ENCODE measurements around the gene NHERF1. TPM values are rescaled to one million over a fixed set of nuclear protein-coding genes. Genes with fewer than 3 reads are reported as not detected.

The NHERF1 gene
- total RNA-seq, 2 experiments from 2014 or later: 254 to 281 TPM

- Mint-ChIP-seq H3K36me3 (ENCODE audit: low read depth) (peaks cover 17% of the 10 kb centered on the region), H3K4me3 (no peak overlapping the region), H3K27me3 (no peaks in the 10 kb centered on the region), H3K9me3 (no peaks in the 10 kb centered on the region), H3K4me1 (peaks cover 6% of the 10 kb centered on the region), H3K27ac (no peak overlapping the region)
- no peak for DNase-seq
- ChIA-PET CTCF (interaction anchor here (0.6 kb wide), 1 partner anchor 265 kb away, joined by 3 read pairs; no protein-coding TSS in a partner anchor), POLR2A (no interaction called here)
Observed at GRCh38 chr17:74800531-74800930, 52.1 kb downstream of the NHERF1 start.

GRCh38 chr17:74801896-74802295, 53.5 kb downstream of the NHERF1 start:
- H3K27ac Mint-ChIP-seq: no peak overlapping the region
- no peaks in the 10 kb centered on the region for H3K27me3 Mint-ChIP-seq
- no peak overlapping the region for H3K4me3 Mint-ChIP-seq
- H3K4me1 Mint-ChIP-seq: peaks cover 2% of the 10 kb centered on the region
- ChIA-PET CTCF (interaction anchor here (0.5 to 0.7 kb wide), 2 partner anchors 64 to 167 kb away, joined by 3 read pairs; no protein-coding TSS in a partner anchor), POLR2A (no interaction called here)
- no peaks in the 10 kb centered on the region for H3K9me3 Mint-ChIP-seq
- H3K36me3 Mint-ChIP-seq (ENCODE audit: low read depth): peaks cover 10% of the 10 kb centered on the region
- no peak for DNase-seq

GRCh38 chr17:74803388-74803930, 55.0 kb downstream of the NHERF1 start:
- H3K27me3 Mint-ChIP-seq: no peaks in the 10 kb centered on the region
- no peaks in the 10 kb centered on the region for H3K9me3 Mint-ChIP-seq
- H3K4me1 Mint-ChIP-seq: no peaks in the 10 kb centered on the region

GRCh38 chr17:74803971-74804370, 55.5 kb downstream of the NHERF1 start:
- H3K36me3 Mint-ChIP-seq (ENCODE audit: low read depth): peaks cover 8% of the 10 kb centered on the region
- ChIA-PET POLR2A (no interaction called here), CTCF (no interaction called here)
- H3K4me3 Mint-ChIP-seq: no peak overlapping the region
- H3K9me3 Mint-ChIP-seq: no peaks in the 10 kb centered on the region
- no peak overlapping the region for H3K27ac Mint-ChIP-seq
- DNase-seq: no peak
- H3K27me3 Mint-ChIP-seq: no peaks in the 10 kb centered on the region
- H3K4me1 Mint-ChIP-seq: no peaks in the 10 kb centered on the region

More at GRCh38 chr17:74803388-74803930, 55.0 kb downstream of the NHERF1 start:
- POLR2A ChIA-PET: no interaction called here
- H3K27ac Mint-ChIP-seq: no peak overlapping the region
- CTCF ChIA-PET: no interaction called here
- no peak for DNase-seq
- peaks cover 8% of the 10 kb centered on the region for H3K36me3 Mint-ChIP-seq (ENCODE audit: low read depth)
- no peak overlapping the region for H3K4me3 Mint-ChIP-seq

- Mint-ChIP-seq H3K27me3 (no peaks in the 10 kb centered on the region), H3K9me3 (no peaks in the 10 kb centered on the region), H3K4me3 (no peak overlapping the region), H3K4me1 (no peaks in the 10 kb centered on the region), H3K36me3 (ENCODE audit: low read depth) (peaks cover 8% of the 10 kb centered on the region), H3K27ac (no peak overlapping the region)
- CTCF ChIA-PET: no interaction called here
- POLR2A ChIA-PET: no interaction called here
- DNase-seq: no peak
Observed at GRCh38 chr17:74804683-74805082, 56.3 kb downstream of the NHERF1 start.

GRCh38 chr17:74805591-74805991, 57.2 kb downstream of the NHERF1 start:
- POLR2A ChIA-PET: no interaction called here

GRCh38 chr17:74806334-74806733, 57.9 kb downstream of the NHERF1 start:
- H3K9me3 Mint-ChIP-seq: no peaks in the 10 kb centered on the region
- H3K27ac Mint-ChIP-seq: no peak overlapping the region
- no peaks in the 10 kb centered on the region for H3K4me1 Mint-ChIP-seq
- peaks cover 5% of the 10 kb centered on the region for H3K36me3 Mint-ChIP-seq (ENCODE audit: low read depth)
- no peaks in the 10 kb centered on the region for H3K27me3 Mint-ChIP-seq
- CTCF ChIA-PET: interaction anchor here (1.3 to 2.6 kb wide), 3 partner anchors 14 to 61 kb away, joined by 3 to 15 read pairs (median 4); no protein-coding TSS in a partner anchor
- H3K4me3 Mint-ChIP-seq: no peak overlapping the region
- POLR2A ChIA-PET: no interaction called here
- no peak for DNase-seq

More at GRCh38 chr17:74805591-74805991, 57.2 kb downstream of the NHERF1 start:
- Mint-ChIP-seq H3K4me1 (no peaks in the 10 kb centered on the region), H3K27me3 (no peaks in the 10 kb centered on the region), H3K27ac (no peak overlapping the region), H3K36me3 (ENCODE audit: low read depth) (peaks cover 6% of the 10 kb centered on the region), H3K4me3 (no peak overlapping the region), H3K9me3 (no peaks in the 10 kb centered on the region)
- no peak for DNase-seq
- CTCF ChIA-PET: interaction anchor here (1.3 to 2.6 kb wide), 3 partner anchors 14 to 60 kb away, joined by 3 to 15 read pairs (median 4); no protein-coding TSS in a partner anchor

GRCh38 chr17:74807441-74807840, 59.0 kb downstream of the NHERF1 start:
- POLR2A ChIA-PET: no interaction called here
- CTCF ChIA-PET: interaction anchor here (2.6 to 3.0 kb wide), 2 partner anchors 16 kb away, joined by 15 to 19 read pairs; no protein-coding TSS in a partner anchor

GRCh38 chr17:74807925-74808324, 59.5 kb downstream of the NHERF1 start:
- H3K36me3 Mint-ChIP-seq (ENCODE audit: low read depth): no peaks in the 10 kb centered on the region
- no peak overlapping the region for H3K4me3 Mint-ChIP-seq
- H3K27ac Mint-ChIP-seq: no peak overlapping the region
- H3K9me3 Mint-ChIP-seq: no peaks in the 10 kb centered on the region
- no peaks in the 10 kb centered on the region for H3K4me1 Mint-ChIP-seq
- DNase-seq: no peak
- ChIA-PET POLR2A (no interaction called here), CTCF (interaction anchor here (0.6 to 3.0 kb wide), 2 partner anchors 17 to 24 kb away, joined by 5 to 19 read pairs; no protein-coding TSS in a partner anchor)
- H3K27me3 Mint-ChIP-seq: no peaks in the 10 kb centered on the region

More at GRCh38 chr17:74807441-74807840, 59.0 kb downstream of the NHERF1 start:
- H3K4me1 Mint-ChIP-seq: no peaks in the 10 kb centered on the region
- no peaks in the 10 kb centered on the region for H3K36me3 Mint-ChIP-seq (ENCODE audit: low read depth)
- H3K4me3 Mint-ChIP-seq: no peak overlapping the region
- no peaks in the 10 kb centered on the region for H3K9me3 Mint-ChIP-seq
- no peaks in the 10 kb centered on the region for H3K27me3 Mint-ChIP-seq
- DNase-seq: no peak
- no peak overlapping the region for H3K27ac Mint-ChIP-seq

- H3K4me3 Mint-ChIP-seq: no peak overlapping the region
- CTCF ChIA-PET: interaction anchor here (3.0 kb wide), 1 partner anchor 18 kb away, joined by 19 read pairs; no protein-coding TSS in a partner anchor
- DNase-seq: no peak
- H3K27me3 Mint-ChIP-seq: no peaks in the 10 kb centered on the region
- H3K36me3 Mint-ChIP-seq (ENCODE audit: low read depth): no peaks in the 10 kb centered on the region
- H3K9me3 Mint-ChIP-seq: no peaks in the 10 kb centered on the region
- POLR2A ChIA-PET: no interaction called here
- H3K4me1 Mint-ChIP-seq: no peaks in the 10 kb centered on the region
- H3K27ac Mint-ChIP-seq: no peak overlapping the region
Observed at GRCh38 chr17:74808714-74809430, 60.4 kb downstream of the NHERF1 start.

GRCh38 chr17:74810699-74811485, 62.5 kb downstream of the NHERF1 start:
- no peaks in the 10 kb centered on the region for H3K36me3 Mint-ChIP-seq (ENCODE audit: low read depth)
- no peaks in the 10 kb centered on the region for H3K9me3 Mint-ChIP-seq
- no peaks in the 10 kb centered on the region for H3K27me3 Mint-ChIP-seq
- peaks cover 11% of the 10 kb centered on the region for H3K4me1 Mint-ChIP-seq
- ChIA-PET POLR2A (no interaction called here), CTCF (interaction anchor here (0.7 to 3.0 kb wide), 3 partner anchors 20 to 68 kb away, joined by 3 to 19 read pairs (median 3); no protein-coding TSS in a partner anchor)
- H3K4me3 Mint-ChIP-seq: no peak overlapping the region
- no peak overlapping the region for H3K27ac Mint-ChIP-seq
- no peak for DNase-seq

- DNase-seq: no peak
- no peaks in the 10 kb centered on the region for H3K27me3 Mint-ChIP-seq
- H3K27ac Mint-ChIP-seq: no peak overlapping the region
- H3K9me3 Mint-ChIP-seq: no peaks in the 10 kb centered on the region
- H3K36me3 Mint-ChIP-seq (ENCODE audit: low read depth): no peaks in the 10 kb centered on the region
- no peak overlapping the region for H3K4me3 Mint-ChIP-seq
- ChIA-PET POLR2A (interaction anchor here (0.6 kb wide), 1 partner anchor 60 kb away, joined by 3 read pairs; no protein-coding TSS in a partner anchor), CTCF (interaction anchor here (0.6 to 1.4 kb wide), 5 partner anchors 46 to 1245 kb away, joined by 3 to 4 read pairs (median 3); no protein-coding TSS in a partner anchor)
- peaks cover 13% of the 10 kb centered on the region for H3K4me1 Mint-ChIP-seq
Observed at GRCh38 chr17:74812109-74813009, 63.9 kb downstream of the NHERF1 start.
